ENCODE data around the gene MESP1. TPM values are rescaled to one million over a fixed set of nuclear protein-coding genes. Genes with fewer than 3 reads are reported as not detected.
"Not testable (repeated sequence)": the region's sequence is repeated elsewhere in the genome, so short reads cannot be mapped to it uniquely, and the experiment has no call there.

MESP1 gene
- total RNA-seq, 6 donors from 2014 or later: 0.49 to 3.5 (median 1.7) TPM

DNA sequence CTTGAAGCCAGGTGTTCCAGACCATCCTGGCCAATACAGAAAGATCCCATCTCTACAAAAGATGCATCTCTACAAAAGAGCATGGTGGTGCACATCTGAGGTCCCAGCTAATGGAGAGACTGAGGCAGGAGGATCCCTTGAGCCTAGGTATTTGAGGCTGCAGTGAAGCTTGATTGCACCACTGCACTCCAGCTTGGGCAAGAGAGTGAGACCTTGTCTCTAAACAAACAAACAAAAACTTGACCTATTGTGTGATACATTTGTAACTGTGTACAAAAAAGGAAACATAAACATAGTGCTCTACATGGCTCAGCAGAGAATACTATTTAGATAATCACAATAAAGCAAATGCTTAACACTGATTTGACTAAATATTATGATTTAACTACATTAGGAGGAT, 44.9 kb upstream of the MESP1 start:
- H3K4me3 ChIP-seq: no peak overlapping the region
- H3K27me3 ChIP-seq: no peaks in the 10 kb centered on the region
- ATAC-seq (ENCODE audit: low FRiP score in 2 of 2) (no peak), DNase-seq (no peak)
- no peaks in the 10 kb centered on the region for H3K9me3 ChIP-seq
- H3K36me3 ChIP-seq: peaks cover 0 to 12% (median 3%) of the 10 kb centered on the region in 4 donors
- TF ChIP-seq, protein P1, sequence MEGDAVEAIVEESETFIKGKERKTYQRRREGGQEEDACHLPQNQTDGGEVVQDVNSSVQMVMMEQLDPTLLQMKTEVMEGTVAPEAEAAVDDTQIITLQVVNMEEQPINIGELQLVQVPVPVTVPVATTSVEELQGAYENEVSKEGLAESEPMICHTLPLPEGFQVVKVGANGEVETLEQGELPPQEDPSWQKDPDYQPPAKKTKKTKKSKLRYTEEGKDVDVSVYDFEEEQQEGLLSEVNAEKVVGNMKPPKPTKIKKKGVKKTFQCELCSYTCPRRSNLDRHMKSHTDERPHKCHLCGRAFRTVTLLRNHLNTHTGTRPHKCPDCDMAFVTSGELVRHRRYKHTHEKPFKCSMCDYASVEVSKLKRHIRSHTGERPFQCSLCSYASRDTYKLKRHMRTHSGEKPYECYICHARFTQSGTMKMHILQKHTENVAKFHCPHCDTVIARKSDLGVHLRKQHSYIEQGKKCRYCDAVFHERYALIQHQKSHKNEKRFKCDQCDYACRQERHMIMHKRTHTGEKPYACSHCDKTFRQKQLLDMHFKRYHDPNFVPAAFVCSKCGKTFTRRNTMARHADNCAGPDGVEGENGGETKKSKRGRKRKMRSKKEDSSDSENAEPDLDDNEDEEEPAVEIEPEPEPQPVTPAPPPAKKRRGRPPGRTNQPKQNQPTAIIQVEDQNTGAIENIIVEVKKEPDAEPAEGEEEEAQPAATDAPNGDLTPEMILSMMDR (IDR thresholded peaks at IDR 0.05): no peak
- no peak for TF ChIP-seq EP300 (IDR thresholded peaks at IDR 0.05)
- no peak for TF ChIP-seq POLR2AphosphoS5 (IDR thresholded peaks at IDR 0.05)
- no peak for TF ChIP-seq POLR2A (IDR thresholded peaks at IDR 0.05)
- H3K4me1 ChIP-seq: peaks cover 0 to 9% (median 3%) of the 10 kb centered on the region in 4 donors
- no peak overlapping the region for H3K27ac ChIP-seq

DNA sequence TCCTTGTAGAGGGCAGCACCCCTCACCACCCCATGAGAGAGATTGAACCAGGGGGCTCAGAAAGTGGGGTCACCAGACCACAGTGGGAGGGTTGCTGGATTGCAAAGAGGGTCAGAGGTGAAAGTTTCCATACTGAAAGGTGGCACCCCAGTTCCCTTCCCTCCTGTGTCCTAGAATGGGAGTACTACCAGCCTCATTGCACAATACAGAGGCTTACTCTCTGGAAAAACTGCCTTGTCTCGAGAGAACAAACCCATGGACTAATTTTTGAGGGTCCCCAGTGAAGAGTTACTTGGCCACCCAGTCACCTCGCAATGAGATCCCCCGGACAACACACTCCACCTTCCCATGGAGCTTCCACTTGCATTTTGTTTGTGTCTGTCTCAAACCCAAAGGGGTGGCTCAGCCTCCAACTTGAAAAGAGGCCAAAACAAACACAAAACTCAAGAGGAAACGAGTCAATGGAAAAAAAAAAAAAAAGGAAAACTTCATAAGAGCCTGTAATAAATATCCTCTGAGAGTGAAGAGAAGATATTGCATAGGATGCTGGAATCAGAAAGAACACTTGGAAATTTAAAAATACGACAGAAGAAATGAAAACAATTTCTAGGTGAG, 43.7 kb upstream of the MESP1 start:
- Histone ChIP-seq H3K27me3 (no peaks in the 10 kb centered on the region), H3K9me3 (no peaks in the 10 kb centered on the region), H3K4me1 (peaks cover 0 to 9% (median 3%) of the 10 kb centered on the region in 4 donors), H3K27ac (no peak overlapping the region), H3K4me3 (no peak overlapping the region), H3K36me3 (peaks cover 0 to 14% (median 3%) of the 10 kb centered on the region in 4 donors)
- no peak for TF ChIP-seq POLR2AphosphoS5 (IDR thresholded peaks at IDR 0.05)
- DNase-seq: no peak
- WGBS, 2 donors: 21 to 28% methylated on average over 5 of the region's 5 CpGs
- peak in 1 of 2 donors; percentile 22 for ATAC-seq (ENCODE audit: low FRiP score in 2 of 2)

DNA sequence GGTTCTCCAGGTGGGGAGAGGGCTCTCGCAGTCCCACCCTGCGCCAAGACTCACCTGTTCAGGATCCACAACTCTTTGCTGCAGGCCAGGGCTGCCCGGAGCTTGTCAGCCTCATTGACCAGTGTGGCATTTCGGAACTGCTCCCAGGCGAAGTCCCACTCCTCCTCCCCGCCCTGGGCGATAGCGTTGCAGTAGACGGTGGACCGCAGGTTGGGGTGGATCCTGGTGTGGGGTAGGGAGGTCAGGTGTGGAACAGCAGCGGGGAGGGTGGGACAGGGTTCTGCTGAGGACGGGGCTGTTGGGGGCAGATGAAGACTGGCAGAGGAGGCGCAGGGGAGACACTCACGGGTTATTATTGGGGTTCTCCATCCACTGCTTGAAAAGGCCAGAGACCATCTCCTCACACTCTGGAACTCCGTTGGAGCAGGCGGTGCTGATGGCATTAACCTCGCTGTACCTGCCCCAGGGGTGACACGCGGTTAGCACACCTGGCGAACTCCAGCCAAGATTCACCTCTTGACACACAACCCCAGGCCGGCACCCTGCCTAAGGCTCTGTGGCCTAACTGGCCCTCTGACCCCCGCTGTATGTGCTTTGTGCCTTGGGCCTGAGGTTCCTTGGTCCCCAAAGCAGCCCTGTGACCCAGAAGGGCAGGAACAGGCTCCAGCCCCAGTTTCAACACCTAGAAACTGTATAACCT, 41.2 kb upstream of the MESP1 start:
- H3K27ac ChIP-seq: no peak overlapping the region
- no peak for DNase-seq
- H3K36me3 ChIP-seq: peaks cover 0 to 14% (median 3%) of the 10 kb centered on the region in 4 donors
- peak in 1 of 2 donors; percentile 67 for ATAC-seq (ENCODE audit: low FRiP score in 2 of 2)
- peaks cover 0 to 9% (median 3%) of the 10 kb centered on the region in 4 donors for H3K4me1 ChIP-seq
- no peak for TF ChIP-seq POLR2AphosphoS5 (IDR thresholded peaks at IDR 0.05)
- H3K9me3 ChIP-seq: no peaks in the 10 kb centered on the region
- H3K4me3 ChIP-seq: no peak overlapping the region
- 91 to 94% methylated on average over 18 to 22 of the region's 22 CpGs for WGBS, 2 donors
- H3K27me3 ChIP-seq: no peaks in the 10 kb centered on the region

DNA sequence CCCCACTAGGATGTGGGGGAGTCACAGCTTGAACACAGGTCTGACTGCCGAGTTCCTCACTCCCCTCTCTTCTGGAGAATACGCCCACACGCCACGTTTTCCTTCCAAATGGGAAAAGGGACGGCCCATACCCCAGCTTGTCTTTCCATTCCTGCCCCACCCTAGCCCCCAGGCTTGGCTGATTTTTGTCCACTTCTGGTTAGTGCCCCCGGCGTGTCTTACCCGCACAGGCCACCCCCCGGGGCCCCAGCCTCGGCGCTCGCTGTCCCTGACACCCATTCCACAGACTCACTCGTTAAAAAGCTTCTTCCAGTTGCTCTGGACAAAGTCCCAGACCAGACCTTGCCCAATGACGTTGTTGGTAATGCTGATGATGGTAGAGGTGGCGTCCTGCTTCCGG, 39.6 kb upstream of the MESP1 start:
- peaks cover 0 to 14% (median 3%) of the 10 kb centered on the region in 4 donors for H3K36me3 ChIP-seq
- no peaks in the 10 kb centered on the region for H3K27me3 ChIP-seq
- H3K4me1 ChIP-seq: peaks cover 0 to 9% (median 3%) of the 10 kb centered on the region in 4 donors
- H3K9me3 ChIP-seq: no peaks in the 10 kb centered on the region
- H3K4me3 ChIP-seq: no peak overlapping the region
- no peak overlapping the region for H3K27ac ChIP-seq
- 93 to 95% methylated on average over 16 of the region's 16 CpGs for WGBS, 2 donors
- ATAC-seq (ENCODE audit: low FRiP score in 2 of 2) (no peak), DNase-seq (no peak)
- TF ChIP-seq, protein P1 (IDR thresholded peaks at IDR 0.05): no peak
- no peak for TF ChIP-seq POLR2AphosphoS5 (IDR thresholded peaks at IDR 0.05)
- no peak for TF ChIP-seq POLR2A (IDR thresholded peaks at IDR 0.05)
- TF ChIP-seq EP300 (IDR thresholded peaks at IDR 0.05): no peak

DNA sequence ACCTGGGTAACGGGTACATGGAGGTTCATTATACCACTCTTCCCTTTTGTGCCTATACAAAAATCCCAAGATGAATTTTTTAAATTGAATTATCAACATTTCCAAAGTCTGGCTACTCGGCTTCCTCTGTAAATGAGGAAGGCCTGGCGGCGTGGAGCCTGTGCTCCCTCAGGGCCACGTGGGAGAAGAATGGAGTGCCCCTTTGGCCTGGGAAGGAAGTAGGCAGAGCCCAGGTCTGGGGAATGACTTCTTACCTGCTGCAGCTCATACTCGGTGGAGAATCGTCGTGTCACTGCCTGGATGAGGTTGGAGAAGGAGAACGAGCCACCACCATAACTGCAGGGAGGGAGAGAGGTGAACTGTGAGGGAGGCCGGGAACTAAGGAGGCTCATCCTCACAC, 39.2 kb upstream of the MESP1 start:
- ATAC-seq (ENCODE audit: low FRiP score in 2 of 2) (no peak), DNase-seq (no peak)
- TF ChIP-seq POLR2AphosphoS5 (IDR thresholded peaks at IDR 0.05) (no peak), POLR2A (IDR thresholded peaks at IDR 0.05) (no peak), EP300 (IDR thresholded peaks at IDR 0.05) (no peak)
- TF ChIP-seq, protein P1 (IDR thresholded peaks at IDR 0.05): no peak
- peaks cover 0 to 14% (median 3%) of the 10 kb centered on the region in 4 donors for H3K36me3 ChIP-seq
- no peaks in the 10 kb centered on the region for H3K9me3 ChIP-seq
- H3K4me3 ChIP-seq: no peak overlapping the region
- no peaks in the 10 kb centered on the region for H3K27me3 ChIP-seq
- WGBS, 2 donors: 78 to 79% methylated on average over 10 of the region's 10 CpGs
- H3K27ac ChIP-seq: no peak overlapping the region
- peaks cover 0 to 8% (median 3%) of the 10 kb centered on the region in 4 donors for H3K4me1 ChIP-seq

DNA sequence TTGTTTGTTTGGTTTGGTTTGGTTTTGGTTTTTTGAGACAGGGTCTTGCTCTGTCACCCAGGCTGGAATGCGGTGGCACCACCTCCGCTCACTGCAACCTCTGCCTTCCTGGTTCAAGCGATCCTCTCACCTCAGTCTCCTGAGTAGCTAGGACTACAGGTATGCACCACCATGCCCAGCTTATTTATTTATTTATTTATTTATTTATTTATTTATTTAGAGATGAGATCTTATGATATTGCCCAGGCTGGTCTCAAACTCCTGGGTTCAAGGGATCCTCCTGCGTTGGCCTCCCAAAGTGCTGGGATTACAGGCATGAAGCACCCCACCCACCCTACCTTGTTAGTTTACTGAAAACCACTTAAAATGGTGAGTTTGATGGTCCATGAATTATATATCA, 37.5 kb upstream of the MESP1 start:
- not testable (repeated sequence) for DNase-seq; H3K9me3 ChIP-seq; H3K27me3 ChIP-seq; H3K27ac ChIP-seq; ATAC-seq (ENCODE audit: low FRiP score in 2 of 2); H3K4me1 ChIP-seq; H3K4me3 ChIP-seq
- 96 to 97% methylated on average over 4 of the region's 4 CpGs for WGBS, 2 donors
- peaks cover 0 to 14% (median 3%) of the 10 kb centered on the region in 4 donors for H3K36me3 ChIP-seq
